GM18519 (cell line): Measurements from ENCODE around the gene CYP19A1.
"Not testable (repeated sequence)": the region's sequence is repeated elsewhere in the genome, so short reads cannot be mapped to it uniquely, and the experiment has no call there.

Experiments
- ATAC-seq: cut with Tn5 transposase; IDR thresholded peaks from one replicate; pipeline ENCODE4 v1.9.1; 2021; ENCODE audit warnings: mild to moderate bottlenecking, moderate library complexity; ENCODE audit not compliant: unreplicated experiment, low FRiP score

Gene CYP19A1

DNA sequence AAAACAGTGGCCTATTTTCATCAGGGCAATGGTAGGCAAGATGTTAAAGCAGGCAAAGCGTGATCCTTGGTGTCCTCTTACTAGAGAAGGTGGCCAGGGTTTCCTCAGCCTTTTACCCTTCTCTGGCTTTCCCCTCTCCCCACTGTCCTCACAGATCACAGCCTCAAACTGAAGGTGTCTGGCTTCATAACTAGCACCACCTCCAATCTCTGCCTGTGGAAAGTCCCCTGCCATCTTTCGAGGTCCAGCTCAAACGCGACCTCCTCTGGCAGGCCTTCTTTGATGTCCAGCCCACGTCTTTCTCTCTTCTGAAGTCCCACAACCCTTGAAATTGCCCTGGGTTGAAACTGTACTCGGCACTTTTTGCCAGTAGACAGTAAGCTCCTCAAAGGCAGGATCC is 35.9 kb downstream of the CYP19A1 start:
- no peak for ATAC-seq

DNA sequence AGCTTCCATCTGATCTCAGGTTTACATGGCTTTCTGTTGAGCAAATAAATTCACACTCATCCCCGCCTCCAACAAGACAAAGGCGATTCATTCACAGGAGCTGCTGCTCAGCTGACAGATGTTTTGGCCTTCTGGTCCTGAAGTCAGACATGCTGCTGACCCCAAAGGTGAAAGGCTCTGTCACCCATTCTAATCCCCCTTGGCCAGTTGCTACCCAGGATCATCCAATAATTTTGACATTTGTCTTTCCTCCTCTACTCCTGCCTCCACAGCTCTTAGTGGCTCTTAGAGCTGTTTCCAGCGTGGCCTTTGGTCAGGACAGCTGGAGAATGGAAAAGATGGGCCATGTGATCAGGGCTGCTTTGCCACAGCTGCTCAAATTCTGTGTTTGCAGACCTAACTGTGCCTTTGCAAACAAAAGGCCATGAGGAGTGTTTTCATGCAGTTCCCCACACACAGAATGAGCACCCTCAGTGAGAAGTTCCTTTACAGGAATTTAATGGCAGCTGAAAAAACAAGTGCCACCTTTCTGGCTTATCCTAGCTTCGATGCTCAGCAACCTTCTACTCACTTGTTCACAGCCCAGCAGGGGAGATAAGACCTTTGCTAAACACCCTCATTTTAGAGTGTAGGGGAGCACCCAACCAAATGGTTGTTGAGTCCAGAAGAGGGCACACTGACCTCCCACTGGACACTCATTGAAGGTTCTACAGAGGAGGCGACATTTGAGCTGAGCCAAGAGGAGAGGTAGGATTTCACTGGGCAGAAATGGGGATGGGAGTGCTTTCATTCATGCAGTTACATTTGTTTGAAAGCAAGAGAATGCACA is 39.0 kb downstream of the CYP19A1 start:
- ATAC-seq, result no peak

DNA sequence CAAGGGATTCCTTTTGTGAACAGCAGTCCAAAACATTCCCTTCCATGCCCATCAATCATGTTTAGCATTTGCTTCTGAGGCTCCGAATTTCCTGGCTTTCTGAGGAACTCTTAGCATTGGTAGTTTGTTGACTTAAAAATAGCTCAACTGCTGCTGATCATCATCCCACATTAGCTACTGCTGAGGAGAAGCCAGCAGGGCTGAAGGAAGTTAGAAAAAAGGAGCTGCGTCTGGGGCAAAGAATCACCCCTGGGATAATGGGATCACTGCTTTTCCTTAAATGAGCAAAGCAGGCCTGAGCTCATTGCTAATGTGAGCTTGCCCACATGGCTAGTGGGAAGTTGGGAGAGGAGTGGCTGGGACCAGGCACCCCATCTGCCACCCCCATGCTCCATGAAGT is 39.8 kb downstream of the CYP19A1 start:
- ATAC-seq, result no peak

DNA sequence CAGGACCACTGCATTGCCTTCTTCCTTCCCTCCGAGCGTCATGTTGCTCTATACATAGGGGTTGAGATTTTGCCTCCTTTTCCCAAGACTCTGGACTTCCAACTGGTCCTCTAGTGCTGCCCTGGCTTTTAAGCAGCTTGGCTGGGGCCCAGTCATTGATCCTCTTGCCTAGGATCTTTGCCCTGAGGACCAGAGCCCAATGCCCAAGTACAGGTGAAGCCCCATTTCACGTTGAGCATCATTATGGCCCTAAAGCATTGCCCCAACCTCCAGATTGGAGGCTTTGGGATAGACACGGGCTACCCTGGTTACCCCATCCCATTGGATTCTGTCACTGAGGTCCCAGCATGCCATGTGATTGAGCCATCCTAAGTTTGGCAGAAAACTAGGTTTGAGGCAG is 47.7 kb downstream of the CYP19A1 start:
- ATAC-seq, result no peak

DNA sequence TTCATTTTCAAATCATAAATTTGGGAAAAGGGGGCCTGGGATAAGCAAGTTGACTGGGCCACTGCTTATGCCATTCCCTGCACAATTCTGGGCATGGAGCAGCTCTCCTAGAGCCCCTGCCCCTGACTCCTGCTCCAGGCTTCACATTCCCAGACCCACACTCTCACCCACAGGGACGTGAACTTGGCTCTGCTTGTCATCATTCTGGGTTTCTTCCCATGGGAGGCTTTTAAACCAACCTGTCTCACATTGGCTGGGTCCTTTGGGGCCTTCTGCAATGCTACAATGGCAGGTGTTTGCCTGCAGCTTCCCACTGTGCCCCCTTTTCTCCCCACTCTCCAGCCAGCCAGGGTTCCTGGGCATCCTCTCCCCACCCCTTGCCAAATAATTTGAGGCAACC is 49.1 kb downstream of the CYP19A1 start:
- ATAC-seq, result no peak

DNA sequence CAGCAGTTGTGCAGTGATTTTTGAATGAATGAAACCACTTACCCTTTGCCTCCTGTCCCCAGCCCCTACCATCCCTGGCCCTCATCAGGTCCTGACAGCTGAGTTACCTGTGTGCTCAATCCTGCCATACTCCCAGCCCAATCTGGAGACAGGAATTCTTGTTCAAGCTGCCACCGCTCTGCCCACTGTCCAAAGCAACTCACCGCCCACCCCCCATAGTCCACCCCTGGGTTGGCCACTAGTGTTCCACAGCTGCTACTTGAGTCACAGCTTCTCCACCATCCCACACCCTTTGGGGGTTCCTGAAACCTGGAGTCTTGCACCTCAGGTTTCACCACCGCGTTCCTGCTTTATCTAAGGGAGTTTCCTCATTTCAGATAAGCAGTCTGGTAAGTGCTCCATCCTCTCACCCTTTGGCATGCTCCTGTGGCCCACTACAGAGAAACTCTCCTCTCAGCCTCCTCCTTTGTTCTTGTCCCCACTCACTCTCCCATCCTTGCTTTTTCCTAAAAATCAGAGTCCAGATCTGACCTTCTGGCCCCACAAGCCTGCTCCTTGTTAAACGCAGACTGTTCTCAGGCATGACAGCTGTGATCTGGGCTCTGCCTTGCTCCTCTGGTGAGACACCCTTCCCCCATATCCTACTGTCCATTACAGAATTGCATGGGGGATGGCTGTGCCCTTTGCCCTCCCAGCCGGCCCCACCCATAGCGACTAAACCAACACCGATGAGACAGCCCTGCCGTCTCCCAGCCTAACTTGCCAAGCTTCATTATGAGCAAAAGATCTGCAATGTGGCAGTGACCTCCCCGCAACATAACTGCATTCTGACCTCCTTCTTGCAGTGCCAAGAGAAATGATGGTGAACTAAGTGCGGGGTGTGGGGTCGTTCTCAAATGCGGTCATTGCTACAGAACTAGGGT is 50.0 kb downstream of the CYP19A1 start:
- ATAC-seq, result no peak

DNA sequence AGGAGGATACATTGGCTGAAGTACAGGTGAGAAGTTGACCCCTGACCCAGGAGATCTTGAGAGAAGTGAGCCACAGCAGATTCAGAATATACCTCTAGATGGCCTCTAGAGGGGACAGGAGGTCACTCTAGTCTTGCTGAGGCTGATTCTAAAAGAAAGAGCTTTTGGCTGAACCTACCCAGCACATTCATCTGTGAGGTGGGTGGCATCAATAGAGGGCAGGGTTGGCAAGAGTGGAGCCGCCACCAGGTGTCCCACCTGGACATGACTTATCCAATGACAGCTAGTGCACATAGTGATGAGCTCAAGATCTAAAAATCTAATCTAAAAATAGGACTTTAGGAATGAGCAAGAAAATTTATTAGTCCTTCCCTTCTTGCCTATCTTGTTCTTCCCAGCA is 51.6 kb downstream of the CYP19A1 start:
- ATAC-seq, result no peak

DNA sequence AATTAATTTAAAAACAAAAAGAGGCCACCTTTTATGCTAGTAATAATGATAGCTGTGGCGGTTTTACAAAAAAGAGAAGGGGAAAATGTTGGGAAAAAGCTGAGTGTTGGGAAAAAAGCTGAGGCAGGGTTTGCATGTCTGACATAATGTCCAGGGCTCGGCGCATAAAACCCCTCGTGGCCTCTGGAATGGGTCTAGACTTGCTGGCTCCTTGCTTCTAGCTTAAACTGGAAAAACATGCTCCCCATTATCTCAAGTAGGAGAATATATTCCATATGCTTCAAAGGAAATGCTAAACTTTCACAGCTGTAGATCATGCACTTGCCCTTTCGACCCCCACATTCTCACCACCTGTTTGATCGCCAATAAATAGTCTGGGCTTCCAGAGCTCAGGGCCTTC is 53.0 kb downstream of the CYP19A1 start:
- no peak for ATAC-seq

DNA sequence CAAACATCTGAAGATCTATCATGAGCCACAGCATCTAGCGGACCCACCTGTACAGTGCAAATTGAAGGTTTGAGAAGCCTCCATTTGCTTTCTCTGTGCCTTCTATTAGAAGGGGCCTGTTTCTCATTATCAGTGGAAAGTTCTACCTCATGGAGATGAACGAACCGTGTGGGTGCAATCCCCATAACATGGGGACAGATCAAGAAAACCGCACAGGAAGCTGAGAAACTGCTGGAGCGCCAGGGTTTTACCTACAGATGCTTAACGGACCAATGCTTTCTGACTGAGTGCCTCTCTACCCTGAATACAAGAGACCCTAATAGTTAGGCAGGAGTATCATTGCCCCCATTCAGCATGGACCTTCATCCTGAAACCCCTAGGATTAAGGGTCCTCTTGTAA is 53.5 kb downstream of the CYP19A1 start:
- ATAC-seq, result no peak

DNA sequence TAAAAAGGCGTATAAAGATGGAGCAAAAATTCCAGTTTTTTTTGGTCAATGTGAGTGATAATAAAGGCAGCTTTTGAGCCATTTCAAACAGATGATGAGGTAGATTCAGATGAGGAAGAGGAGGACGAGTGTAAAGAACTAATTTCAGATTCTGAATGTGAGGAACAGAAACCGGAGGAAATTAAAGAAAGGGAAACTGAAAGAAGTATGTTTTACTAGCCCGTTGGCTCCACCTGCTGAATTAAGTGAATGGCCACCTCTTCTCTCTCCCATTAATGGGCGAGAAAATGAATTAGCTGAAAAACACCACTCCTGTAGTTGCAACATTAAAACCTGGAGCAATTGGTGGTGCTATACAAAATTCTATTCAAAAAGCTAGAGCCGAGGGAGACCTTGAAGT is 55.4 kb downstream of the CYP19A1 start:
- ATAC-seq, result no peak

DNA sequence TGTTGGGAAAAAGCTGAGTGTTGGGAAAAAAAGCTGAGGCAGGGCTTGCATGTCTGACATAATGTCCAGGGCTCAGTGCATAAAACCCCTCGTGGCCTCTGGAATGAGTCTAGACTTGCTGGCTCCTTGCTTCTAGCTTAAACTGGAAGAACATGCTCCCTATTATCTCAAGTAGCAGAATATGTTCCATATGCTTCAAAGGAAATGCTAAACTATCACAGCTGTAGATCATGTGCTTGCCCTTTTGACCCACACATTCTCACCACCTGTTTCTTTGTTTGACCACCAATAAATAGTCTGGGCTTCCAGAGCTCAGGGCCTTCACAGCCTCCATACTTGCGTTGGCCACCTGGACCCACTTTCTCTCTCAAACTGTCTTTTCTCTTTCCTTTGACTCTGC is 56.2 kb downstream of the CYP19A1 start:
- not testable (repeated sequence) for ATAC-seq

DNA sequence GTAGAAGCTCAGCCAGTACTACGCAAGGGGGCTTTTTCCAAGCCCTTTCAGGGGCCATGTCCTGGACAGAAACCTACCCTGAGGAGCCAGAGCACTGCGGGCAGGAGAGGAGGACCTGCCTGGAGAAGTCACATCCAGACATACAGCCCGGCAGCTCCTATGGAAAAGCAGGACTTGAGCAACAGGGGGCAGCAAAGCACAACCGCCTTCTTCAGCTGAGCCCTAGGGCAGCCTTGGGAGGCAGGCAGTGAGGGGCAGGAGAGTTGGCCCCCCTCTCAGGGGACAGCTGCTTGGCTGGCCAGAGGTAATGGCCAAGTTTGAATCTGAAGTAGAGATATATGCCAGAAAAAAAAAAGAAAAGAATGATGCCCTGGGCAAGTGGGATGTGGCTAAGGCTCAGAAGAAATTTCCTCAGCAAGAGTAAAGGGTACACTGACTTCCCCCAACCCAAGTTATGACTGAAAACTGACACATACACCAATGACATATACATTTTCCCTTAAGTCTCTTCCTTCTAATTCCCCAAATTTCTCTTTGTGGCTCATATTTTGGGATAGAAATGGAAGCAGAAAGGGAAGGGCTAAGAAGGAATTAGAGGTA is 56.9 kb downstream of the CYP19A1 start:
- ATAC-seq, result no peak

DNA sequence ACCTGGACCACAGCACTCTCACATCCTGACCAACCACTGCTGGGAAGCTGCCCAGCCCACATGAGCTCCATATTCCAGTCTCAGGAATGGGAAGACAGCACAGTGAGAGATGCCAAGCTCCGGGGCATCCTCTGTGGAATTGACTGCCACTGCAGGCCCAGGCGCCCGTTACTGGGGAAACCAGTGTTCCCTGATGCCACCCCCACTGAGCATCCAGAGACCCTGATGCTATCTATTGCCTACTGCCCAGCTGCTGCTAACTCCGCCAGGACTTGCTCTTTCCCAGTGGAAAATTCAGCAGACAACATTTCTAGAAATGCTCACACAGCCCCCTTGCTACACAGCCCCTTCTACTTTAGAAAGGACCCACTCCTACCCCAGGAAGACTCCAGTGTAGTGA is 57.6 kb downstream of the CYP19A1 start:
- no peak for ATAC-seq

DNA sequence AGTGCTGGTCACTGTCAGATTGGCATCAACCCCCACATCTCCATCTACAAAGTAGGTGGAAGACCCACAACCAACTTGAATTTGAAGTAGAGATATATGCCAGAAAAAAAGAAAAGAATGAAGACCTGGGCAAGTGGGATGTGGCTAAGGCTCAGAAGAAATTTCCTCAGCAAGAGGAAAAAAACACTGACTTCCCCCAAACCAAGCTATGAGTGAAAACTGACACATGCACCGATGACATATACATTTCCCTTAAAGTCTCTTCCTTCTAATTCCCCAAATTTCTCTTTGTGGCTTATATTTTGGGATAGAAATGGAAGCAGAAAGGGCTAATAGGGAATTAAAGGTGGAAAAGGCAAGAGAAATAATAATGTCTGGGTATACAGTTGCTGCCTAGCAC is 59.0 kb downstream of the CYP19A1 start:
- ATAC-seq, result no peak

DNA sequence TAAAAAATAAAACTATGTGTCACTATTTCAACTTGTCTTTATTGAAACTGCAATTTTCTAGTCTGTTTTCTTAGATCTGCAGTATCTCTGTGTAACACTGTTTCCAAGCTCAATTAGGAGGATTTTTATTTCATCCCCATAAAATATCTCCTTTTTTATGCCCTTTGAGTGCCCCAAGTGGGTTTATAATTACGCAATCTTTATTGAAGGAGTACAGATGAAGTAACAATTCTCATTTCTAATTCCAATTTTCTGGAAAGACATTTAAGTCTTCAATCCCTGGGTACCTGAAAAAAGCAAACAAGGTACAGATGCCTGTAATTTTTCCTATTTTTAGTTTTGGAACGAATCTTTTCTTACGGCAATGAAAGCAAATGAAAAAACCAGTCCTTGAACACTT is 61.3 kb downstream of the CYP19A1 start:
- no peak for ATAC-seq

DNA sequence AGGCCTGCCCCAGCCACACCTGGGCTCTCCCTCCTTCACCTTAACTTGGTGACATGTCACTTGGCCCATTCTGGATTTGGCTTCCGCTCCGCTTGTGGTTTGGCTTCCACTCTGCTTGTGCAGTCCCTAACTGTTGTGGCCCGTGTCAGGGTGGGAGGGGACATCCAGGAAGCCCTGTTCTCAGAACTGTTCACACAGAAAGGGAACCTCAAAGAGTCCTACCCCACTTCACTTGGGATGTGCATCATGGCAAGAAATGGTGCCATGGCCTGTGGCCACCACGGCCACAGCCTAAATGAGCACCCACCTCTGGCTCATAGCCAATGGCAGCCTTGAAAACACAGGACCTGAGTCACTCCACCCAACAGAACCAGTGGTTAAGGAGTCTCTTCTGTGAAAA is 63.4 kb downstream of the CYP19A1 start:
- ATAC-seq, result no peak

DNA sequence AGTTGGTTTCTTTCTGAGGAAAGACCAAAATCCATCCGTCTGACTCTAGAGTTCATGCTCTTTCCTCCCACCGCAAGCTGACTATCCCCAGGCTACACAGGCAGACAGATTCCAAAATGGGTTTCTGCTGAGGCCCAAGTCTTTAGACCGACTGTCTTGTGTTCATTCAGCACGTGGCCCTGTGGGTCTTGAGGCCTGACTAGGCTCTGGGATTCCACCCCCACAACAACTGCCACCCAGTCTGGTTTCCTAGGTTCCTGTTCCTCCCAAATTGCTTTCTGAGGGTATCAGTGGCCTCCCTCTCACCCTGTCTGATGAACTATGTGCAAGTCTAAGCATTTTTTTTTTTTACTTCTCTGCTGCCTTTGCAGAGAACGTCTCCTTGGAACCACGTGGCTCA is 67.7 kb downstream of the CYP19A1 start:
- ATAC-seq, result no peak

DNA sequence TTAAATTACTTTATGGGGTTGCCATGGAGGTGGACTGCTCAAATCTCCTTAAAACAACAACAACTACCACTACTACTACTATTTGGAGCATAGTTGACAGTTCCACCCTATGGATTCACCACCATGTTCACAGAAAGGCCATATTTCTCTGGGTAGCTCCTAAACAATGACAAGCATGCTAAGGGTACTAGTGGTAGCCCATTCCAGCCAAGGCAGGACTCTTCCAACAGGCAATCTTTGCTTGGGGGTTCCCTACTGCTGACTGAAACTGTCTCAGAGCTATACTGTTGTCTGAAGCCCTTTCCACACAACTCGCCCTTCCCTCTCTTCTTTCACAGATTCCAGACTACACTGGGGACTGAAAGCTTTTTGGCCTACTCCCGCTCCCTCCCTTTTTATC is 68.9 kb downstream of the CYP19A1 start:
- no peak for ATAC-seq

DNA sequence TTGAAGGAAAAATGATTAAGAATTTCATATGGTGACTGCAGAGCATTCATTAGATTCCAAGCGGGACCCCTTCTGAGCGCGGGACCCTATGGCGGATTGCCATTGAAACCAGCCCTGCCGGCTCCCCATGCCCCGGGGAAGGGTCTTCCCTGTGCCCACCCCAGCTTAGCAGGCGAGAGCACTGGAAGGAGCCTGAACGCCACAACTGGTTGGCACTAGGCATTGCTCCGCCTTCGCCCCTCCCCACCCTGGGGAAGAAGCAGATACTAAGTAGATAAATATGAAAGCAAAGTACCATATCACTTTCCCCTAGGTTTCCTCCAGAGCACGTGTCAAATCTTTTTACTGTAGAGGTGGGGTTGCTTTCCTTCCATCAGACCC is 70.7 kb downstream of the CYP19A1 start:
- ATAC-seq, result no peak

DNA sequence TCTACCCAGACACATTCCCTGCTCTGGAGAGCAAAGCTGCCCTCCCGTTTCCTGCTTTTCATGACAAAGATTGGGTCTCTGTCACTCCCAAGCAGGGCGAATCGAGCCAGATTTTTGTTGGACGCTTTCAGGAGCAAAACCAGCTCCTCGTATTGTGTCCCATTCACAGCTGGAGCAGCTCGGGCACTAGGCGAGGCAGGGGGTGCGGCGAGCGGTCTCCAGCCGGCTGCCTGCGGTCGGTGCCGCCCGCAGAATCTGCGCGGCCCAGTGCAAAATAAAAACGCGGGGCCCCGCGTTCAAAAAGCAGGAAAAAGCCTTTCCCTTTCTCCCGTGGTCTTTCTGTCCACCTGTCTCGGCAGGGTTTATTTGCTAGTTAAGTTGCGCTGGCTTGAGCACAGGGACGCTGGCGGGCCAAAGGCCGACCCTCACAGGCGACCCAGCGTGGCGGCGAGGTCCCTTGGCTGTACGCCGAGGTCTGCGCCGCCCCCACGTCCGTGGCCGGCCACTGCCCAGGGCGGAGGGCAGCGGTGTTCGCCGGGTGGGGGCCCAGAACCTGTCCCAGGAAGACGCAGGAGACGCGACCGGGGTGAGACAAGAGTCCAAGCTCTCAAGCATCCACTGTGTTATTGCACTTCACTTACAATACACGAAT is 71.2 kb downstream of the CYP19A1 start:
- no peak for ATAC-seq

DNA sequence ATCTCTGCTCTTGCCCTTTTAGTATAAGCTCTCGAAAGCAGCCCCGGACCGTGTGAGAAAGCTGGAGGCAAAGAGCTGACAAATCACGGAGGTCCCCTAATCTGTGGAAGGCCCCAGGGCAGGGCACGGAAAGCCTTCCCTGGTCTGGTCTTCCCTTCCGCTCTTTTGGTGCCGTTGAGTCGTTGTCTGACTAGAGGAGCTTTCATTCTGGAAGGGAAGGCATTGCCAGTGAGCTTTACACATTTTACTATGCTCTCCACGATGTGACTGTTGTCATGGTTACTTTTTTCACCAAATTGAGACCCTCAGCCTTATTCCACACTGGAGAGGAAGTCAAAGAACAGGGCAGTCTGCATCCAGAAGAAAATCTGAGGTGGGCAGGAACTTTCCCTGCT is 71.7 kb downstream of the CYP19A1 start:
- no peak for ATAC-seq
